ENCODE results near the gene SEMA7A.

Gene SEMA7A

DNA sequence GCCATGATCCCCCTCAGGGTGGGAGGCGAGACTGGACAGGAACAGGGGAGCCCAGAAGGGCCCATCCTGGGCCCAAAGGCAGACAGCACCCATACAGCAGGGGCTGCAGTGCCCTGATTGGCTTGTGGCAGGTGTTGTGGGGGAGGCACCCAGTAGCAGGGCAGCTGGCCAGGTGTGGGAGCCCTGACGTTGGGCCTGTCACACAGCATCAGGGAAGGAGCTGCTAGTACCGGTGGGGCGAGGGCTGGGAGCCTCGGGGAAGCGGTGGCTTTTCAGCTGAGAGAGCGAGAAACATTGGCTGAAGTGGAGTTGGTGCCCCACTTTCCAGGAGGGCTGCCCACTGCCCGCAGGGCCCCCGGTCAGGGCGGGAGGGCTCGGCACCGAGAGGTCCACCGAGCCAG lies 46.6 kb downstream of the SEMA7A start:
- DNase-seq (ENCODE audit: low spot score): no peak

DNA sequence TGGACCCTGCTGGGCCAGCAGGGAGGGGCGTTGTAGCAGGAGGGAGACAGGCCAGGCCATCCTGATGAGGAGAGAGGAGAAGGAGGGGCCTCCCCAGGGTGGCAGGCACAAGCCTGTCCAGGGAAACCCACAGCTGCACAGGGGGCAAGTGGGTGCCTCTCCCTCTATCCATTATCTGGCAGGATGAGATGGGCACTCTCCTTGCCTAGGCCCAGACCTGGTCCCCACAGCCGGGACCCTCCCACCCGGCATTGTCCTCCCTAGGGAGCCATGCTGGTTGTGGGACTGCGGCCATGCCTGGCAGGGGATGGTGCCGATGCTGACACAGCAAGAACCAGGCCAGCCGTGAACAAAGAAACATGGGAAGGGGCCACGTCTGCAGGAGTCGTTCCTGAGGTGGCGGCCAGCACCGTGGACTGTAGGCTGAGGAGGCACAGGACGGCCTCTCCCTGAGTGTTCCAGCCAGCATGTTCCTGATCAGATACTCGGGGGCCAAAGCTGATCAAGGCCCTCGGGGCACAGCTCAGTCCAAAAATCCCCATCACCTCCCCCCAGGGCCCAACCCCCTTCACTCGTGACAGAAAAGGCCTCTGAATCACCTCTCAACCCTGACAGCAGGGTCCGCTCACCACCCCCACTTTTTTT lies 47.1 kb downstream of the SEMA7A start:
- no peak for DNase-seq (ENCODE audit: low spot score)

DNA sequence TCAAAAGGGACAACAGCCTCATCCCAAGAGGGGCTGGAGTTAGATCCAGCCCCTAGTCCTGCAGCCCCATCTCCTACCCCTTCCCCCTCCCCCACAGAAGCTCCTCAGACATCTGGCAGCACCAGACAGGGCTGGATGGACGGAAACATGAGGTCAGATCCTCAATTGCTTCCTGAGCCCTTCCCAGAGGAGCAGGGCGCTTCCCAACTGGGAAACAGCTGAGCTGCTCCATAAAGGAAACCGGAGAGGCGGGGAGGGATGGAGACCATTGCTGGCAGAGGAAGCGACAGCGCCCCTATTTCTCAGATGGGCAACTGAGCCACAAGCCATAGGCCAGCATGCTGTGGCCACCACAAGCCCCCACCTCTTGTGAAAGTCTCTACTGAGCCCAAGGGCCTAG lies 48.0 kb downstream of the SEMA7A start:
- DNase-seq (ENCODE audit: low spot score): no peak

DNA sequence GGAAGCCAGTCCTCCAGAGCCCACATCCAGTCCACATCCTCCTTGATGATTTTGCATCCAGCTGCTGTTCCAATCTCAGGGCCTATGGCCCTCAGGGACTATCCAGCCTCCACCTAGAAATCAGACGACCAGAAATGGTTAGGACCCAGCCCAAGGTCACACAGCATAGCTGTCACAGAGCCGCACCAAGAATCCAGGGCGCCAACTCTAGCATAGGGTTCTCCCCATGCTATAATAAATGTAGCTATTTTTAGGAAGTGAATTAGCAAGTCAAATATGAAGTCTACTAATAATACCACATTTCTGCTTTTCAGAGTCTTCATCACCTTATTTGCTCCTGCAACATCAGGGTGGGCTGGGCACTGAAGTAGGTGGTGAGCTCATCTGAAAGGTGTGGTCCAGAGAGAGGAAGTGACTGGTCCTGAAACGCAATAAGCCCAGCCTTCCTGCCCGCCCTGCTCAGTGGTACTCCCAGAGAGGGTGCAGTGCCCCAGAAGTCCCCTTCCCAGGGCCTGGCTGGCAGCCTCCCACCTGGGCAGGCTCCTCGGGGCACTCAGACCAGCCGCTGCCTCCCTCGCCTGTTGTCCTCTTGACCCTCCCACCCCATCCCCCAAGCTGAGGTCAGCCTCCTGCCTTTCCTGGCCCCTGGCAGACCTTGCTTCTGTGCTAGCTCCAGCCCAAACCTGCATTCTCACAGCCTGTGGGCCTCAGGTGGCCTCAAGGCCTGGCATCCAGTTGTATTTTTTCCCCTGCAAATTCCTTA lies 48.7 kb downstream of the SEMA7A start:
- DNase-seq (ENCODE audit: low spot score): peak; percentile 36

DNA sequence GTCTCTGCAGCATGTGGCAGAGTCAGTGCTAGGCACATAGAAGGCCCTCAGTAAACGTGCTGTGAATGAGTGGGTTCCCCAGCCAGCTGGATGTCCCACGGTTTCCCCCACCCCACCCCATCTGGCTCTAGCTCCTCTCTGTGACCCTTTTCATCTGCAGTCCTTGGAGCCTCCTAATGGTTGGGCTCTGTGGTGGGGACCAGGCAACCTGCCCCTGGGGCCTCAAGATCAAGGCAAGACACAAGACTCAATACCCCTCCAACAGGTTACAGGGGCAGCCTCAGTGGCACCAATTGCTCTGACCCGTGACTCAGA lies 49.2 kb downstream of the SEMA7A start:
- no peak for DNase-seq (ENCODE audit: low spot score)

DNA sequence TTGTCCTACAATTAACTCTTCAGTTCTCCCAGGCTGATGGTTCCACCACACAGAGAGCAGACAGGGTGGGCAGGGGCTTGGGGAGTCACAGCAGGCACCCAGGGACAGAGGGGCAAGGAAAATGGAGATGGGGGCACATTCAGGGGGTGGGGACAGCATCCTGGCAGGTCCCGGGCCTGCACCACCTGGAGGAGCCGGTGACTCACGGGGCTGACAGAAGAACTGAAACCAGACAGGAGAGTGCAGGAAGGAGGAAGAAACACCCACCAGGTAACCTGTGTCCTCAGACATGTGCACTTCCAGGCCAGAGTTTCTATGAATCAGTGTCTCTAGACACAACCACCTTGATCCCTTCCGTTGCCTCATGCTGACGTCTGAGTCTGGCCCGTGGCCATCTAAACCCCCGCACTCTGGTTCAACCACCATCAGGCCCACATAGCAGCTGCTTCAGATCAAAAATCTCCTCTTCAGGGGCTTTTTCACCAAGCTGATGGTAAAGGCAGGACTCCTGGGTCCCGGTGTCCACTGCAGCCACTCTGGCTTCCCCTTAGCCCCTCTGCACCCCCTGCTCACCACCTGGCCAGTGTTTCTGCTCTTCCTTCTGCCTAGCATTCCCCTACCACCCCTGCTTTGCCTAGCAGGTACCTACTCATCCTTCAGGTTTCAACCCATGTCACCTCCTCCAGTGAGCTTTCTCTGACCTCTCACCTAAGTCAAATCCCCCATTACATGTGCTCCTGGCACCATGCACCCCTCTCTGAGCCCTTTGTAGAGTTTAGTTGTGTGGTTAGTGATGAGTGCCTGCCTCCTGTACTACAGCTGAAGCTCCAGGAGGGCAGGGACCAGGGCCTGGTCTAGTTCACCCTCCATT lies 49.8 kb downstream of the SEMA7A start:
- peak; percentile 32 for DNase-seq (ENCODE audit: low spot score)

DNA sequence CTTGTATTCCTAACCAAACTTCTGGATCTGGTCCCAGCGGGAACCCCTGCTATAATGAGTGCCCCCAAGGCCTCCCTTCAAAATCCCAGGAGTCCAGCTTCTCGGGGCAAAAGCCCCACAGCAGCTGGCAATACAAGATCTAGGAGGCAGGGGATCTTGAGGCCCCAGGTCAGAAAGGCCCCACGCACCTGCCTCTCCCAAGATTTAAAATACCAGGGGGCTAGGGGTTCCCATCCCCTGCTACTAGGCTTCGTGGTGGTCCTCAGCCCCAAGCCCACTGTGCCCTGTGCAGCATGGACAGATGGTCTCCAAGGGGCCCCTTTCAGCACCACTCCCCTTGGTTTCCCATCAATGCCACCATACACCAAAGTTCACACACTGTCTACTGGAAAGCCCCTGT lies 50.5 kb downstream of the SEMA7A start:
- DNase-seq (ENCODE audit: low spot score): no peak

DNA sequence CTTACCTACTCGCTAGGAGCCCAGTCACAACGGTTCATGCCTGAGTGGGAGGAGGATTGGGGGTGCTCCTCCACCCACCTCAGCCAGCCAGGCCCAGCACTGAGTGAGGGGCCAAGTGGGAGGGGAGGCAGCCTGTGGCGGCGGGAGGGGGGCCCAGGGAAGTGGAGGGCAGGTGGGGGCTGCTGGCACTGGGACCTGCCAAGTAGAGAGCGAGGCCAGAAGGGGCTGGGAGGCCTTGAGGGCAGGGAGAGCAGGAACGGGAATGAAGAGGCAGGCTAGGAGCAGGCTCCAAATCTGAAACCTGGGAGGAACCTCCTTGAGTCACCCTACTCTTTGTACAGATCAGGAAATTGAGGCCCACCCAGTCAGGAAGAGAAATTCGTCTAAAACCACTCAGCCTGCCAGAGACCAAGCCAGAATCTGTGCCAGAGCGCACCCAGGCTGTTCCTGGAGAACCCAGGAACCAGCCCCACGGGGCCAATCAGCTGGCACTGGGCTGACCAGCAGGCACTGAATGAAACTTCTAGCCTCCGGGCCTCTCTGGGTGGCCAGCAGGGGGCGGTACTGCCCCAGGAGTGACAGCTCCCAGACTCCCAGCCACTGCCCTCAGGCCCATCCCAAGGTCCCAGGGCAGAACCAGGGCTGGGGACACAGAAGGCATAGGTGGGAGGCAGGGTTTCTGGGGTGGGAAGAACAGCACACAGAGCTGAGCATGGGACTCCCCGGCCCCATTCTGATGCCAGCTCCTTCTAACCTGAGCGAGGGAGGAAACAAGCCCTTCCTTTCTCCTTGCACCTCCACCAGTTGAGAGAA lies 51.5 kb downstream of the SEMA7A start:
- peak; percentile 74 for DNase-seq (ENCODE audit: low spot score)

DNA sequence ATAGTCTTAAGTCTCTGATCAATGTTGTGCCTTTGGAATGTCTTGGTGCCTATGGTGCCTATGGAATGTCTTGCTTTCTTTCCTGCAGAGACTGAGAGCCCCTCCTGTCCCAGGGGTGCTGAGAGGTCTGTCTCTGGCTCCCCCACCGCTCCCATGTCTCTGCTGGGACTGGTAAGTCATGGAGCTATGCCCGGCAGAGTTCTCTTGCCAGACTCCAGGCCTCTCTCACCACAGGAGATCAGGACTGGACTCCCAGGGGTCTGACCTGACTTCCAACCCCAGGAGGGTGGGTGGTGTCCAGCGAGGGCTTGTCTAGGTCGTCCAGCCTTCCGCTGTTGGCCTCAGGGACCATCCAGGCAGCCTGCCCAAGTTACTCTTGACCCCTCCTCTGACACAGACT lies 52.3 kb downstream of the SEMA7A start:
- DNase-seq (ENCODE audit: low spot score): no peak

DNA sequence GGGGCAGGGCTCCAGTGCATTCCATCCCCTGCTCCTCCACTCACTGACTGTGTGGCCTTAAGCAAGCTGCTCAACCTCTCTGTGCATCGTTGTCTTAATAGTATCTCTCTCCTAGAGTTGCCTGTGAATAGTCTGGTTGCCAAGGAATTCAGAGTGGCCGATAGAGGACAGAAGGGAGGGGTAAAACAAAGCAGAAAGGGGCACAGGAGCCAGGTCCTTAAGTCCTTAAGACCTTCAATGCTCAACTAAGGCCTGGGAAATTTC lies 52.6 kb downstream of the SEMA7A start:
- no peak for DNase-seq (ENCODE audit: low spot score)

DNA sequence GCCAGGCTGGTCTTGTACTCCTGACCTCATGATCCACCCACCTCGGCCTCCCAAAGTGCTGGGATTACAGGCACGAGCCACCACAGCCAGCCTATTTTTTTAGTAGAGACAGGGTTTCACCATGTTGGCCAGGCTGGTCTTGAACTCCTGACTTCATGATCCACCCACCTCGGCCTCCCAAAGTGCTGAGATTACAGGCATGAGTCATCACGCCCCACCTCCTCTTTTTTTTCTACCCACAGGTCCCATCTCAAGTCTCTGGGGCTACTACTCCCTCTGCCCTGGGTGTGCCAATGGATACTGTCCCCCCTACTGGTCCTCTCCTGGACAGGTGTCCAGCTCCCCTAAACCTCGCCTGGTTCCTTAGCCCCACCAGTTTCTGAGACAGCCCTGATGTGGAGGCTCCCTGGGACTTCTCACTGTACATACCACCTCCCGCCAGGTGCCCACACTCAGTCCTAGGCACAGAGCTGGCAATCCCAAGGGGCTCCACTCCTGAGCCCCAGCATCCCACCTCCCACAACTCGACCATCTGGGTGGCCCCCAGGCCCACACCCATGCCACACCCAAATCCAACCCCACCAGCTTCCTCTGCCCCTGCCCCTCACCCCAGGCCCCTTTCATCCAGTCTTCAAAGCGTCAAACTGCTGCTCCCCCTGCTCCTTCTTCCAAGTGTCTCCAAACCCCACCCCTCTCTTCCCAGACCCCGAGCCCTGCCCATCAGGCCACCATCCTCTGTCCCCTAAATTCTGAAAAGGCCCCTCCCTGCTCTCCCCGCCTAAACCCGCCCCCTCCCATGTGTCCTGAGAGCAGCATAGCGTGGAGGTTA lies 53.2 kb downstream of the SEMA7A start:
- no peak for DNase-seq (ENCODE audit: low spot score)

DNA sequence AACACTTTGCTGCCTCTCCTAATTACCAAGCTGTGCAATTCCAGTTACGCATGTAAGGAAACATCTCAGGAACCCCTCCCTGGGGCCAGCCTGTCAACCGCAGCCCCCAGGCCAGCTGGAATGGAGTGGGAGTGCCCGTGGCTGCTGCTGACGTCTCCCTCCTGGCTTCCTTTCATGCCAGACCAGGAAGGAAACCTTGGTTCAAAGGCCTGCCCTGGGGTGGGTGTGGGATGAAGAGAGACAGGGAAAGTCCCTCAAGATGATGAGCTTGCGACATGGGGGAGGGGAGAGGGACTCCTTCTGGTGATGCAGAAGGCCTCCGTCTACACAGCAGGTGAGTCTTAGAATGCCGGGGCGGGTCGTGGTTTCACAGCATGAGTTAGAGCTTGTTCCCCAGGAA lies 54.9 kb downstream of the SEMA7A start:
- DNase-seq (ENCODE audit: low spot score): no peak

DNA sequence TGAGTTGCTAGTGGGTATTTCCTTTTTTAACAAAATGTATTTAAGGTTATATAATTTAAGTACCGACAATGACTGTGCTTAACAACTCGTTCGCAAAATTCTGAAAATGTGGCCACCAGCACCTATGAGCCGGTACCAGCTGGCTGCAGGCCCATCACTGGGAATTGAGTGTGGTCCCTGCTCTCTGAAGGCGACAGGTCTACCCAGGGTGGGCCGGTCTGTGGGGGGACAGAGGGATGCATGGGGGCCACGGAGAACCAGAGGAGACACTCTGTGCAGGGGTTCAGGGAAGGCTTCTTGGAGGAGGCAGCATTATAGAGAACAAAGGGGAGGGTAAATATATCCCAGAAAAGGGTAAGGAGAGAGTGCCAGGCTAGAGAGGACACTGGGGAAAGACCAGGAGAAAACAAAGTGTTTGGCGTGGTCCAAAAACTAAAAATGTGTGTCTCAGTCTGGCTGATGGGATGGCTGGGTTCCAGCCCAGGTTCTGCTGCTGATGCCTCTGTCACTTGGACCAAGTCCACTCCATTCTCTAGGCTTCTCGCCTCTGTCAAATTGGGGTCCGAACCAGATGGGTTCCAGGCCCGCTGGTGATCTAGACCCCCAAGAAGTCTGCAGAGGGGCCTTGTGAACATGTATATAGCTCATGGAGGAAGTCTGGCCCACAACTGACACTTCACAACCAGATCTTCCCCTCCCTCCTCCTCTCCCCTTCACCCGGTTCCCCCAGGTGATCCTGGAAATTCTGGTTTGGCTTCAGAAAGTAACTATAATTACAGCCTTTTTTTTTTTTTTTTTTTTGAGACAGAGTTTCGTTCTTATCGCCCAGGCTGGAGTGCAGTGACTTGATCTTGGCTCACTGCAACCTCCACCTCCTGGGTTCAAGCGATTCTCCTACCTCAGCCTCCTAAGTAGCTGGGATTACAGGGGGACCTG lies 55.7 kb downstream of the SEMA7A start:
- no peak for DNase-seq (ENCODE audit: low spot score)

DNA sequence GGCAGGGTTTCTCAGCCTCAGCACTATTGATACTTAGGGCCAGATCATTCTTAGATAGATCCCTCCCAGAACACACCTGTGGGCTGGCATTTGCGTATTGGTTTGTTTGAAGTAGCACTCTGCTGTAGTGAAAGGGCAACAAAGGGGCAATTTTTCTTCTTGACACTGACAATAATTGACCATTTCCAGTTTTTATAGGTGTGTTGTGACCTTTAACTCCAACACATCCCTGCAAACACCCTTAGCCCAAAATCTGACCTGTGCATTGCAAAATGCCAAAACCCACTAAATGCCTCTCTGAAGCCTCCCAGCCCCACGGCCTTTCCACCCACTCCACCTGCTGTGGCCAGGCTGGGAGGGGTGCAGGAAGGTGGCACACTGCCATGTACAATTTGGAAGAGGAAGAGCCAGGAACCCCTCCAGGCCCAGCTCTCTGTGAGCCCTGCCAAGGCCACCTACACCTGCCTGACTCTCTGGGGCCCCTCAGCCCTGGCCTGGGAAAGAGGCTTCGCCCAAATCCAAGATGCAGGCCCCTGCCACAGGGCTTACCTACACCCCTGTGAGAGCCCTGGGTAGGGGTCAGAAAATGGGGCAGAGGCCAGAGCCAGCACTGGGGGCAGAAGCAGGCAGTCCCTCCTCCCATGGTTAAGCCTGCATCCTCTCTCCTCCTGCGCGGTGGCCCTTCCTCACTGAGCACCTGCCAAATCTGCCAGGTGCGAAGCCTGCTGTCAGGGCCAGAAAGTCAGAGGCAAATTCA lies 56.8 kb downstream of the SEMA7A start:
- no peak for DNase-seq (ENCODE audit: low spot score)

DNA sequence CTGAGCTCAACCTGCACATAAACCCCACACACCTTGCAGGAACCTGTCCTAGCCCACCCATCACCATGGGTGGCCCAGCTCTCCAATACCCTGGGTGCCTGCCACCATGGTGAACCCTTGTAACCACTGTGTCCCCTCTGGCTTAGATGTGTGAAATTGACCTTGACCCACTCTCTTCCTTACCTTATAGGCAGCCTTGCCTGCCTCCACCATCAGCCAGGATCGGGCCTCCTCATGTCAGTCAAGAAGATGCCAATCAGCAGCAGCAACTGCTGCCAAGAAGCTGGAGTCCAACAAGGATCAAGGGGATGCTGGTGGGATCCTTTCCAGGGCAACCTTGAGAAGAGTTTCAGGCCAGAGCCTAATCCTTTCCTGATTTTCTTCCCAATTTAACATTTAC lies 57.5 kb downstream of the SEMA7A start:
- no peak for DNase-seq (ENCODE audit: low spot score)

DNA sequence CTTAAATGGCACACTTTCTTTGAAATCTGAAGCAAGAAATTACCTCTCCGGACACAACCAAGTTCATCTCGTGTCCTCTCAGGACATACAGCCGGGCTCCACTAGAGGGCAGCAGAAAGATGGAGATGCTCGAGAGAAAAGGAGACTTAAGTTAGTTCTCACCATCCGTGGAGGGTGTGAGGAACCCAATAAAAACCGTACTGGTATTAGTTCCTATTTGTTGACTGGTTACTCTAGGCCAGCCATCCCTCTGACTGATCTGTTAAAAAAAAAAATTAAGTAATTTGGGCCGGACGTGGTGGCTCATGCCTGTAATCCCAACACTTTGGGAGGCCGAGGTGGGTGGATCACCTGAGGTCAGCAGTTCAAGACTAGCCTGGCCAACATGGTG lies 58.5 kb downstream of the SEMA7A start:
- DNase-seq (ENCODE audit: low spot score): peak; percentile 80

DNA sequence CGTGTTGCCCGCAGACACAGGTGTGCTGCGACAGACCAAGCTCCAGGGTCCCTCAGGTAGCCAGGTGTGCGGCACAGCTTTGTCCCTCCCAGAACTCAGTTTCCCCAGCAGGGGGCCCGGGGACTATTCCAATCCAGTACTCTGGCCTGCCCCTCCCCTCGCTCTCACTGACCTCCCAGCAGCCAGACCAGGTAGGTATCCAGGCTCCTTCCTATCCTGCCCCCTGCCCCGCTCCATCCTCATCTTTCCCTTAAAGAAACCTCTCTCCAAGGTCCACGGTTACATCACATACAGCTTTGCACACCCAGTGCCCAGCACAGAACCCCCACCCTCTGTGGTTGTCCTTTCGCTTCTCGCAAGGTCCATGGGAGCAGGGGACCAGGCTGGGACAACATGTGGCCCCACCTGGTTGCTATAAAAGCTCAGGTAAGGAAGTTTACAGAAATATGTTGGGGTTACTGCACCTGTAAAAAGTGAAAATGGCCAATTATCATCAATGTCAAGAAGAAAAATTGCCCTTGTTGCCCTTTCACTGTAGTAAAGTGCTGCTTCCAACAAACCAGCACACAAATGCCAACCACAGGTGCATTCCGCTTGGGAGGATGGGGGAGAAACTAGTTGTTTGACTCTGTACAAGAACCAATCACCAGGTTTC lies 59.0 kb downstream of the SEMA7A start:
- no peak for DNase-seq (ENCODE audit: low spot score)

DNA sequence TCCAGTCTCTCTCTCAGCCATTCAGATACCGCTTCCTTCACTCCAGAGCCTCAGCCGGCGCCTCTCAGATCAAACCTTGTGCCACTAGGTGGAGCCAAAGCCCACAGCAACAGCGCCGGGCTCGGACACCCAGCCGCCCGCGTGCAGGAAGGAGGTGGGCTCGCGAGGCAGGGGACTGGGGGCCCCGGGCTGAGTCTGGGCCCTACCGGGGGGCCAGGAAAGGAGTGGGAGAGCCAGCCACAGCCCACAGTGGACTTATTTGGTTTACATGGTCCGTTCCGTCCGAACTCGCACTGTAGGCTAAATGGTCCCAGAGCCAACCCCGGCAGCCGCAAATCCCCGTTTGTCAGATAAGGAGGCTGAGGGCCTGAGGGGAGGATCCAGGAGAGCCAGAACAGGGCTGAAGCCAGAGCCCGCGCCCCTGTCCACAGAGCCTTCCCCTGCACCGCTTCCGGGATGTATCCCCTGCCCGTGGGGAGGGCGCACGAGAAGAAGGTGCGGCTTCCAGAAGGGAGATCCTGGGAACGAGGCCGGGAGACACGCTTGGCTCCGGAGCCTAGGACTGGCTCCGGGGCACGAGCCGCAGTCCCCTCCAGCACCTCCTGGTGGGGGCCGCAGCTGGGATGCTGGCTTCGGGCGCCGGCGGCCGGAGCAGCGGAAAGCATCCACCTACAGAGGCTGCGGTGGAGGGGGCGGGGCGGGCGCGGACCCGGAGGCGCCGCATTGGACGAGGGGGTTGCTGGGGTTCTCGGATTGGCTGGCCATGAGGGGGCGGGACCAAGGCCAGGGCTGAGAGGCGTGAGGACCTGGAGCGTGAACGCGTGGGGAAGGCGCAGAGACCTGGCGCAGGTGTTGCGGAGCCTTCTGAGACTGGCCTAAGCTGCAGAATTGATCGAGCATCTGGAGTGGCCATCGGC lies 59.8 kb downstream of the SEMA7A start:
- peak; percentile 95 for DNase-seq (ENCODE audit: low spot score)

Data from CD4-positive, alpha-beta T cell treated with Interleukin-6 at 100 ng/mL for 8 hours (primary cell).